H1 (cell line): ENCODE results near the gene MEFV. TPM values are rescaled to one million over a fixed set of nuclear protein-coding genes. Genes with fewer than 3 reads are reported as not detected.

Source experiments
- CTCF ChIA-PET: fragments of 300-600 bp; sonication (Branson Sonifier 250); formaldehyde crosslinking; loops from one replicate; lab custom pipeline; 2021; ENCODE audit not compliant: partially characterized antibody; lab: Charles Lee
- POLR2A ChIA-PET: fragments of 300-600 bp; sonication (Branson Sonifier 250); formaldehyde crosslinking; loops from one replicate; lab custom pipeline; 2021; ENCODE audit warnings: inconsistent platforms; ENCODE audit not compliant: partially characterized antibody; lab: Charles Lee
- DNase-seq, 2 experiments: peaks; one replicate each; pipeline versions ENCODE4 v3.0.0 to v3.0.0-alpha.2; 2010 to 2022; ENCODE audit warnings: low spot score in 2 of 2, low read depth in 1 of 2, mixed read lengths in 1 of 2
- FAIRE-seq: peaks from 2 replicates; lab custom pipeline; 2011; peaks lifted over from hg19 to GRCh38; lab: Jason Lieb, UNC
- H2AFZ ChIP-seq: 2 replicates; pipeline ENCODE4 v1.8.1; 2012; ENCODE audit warnings: low read length, inconsistent platforms
- H2AK5ac ChIP-seq: 2 replicates; pipeline ENCODE4 v1.6.1; 2013; ENCODE audit warnings: low read depth, low read length
- H2BK120ac ChIP-seq: replicated peaks from 2 replicates; pipeline ENCODE3; 2013; ENCODE audit warnings: low read depth, low read length, inconsistent platforms
- H2BK12ac ChIP-seq: 2 replicates; pipeline ENCODE4 v1.6.1; 2013; ENCODE audit warnings: low read depth, low read length
- H2BK15ac ChIP-seq: 2 replicates; pipeline ENCODE4 v1.6.1; 2013; ENCODE audit warnings: low read length
- H2BK20ac ChIP-seq: 2 replicates; pipeline ENCODE4 v1.6.1; 2013; ENCODE audit warnings: low read length
- H2BK5ac ChIP-seq: 2 replicates; pipeline ENCODE4 v1.6.1; 2013; ENCODE audit warnings: low read depth, low read length
- H3K14ac ChIP-seq: 2 replicates; pipeline ENCODE4 v1.6.1; 2013; ENCODE audit warnings: inconsistent platforms; ENCODE audit not compliant: insufficient read length
- H3K18ac ChIP-seq: 2 replicates; pipeline ENCODE4 v1.6.1; 2013; ENCODE audit warnings: low read length; ENCODE audit errors: extremely low read depth
- H3K23ac ChIP-seq: 2 replicates; pipeline ENCODE4 v1.6.1; 2013; ENCODE audit warnings: inconsistent platforms; ENCODE audit not compliant: insufficient read length
- H3K23me2 ChIP-seq: 2 replicates; pipeline ENCODE4 v1.6.1; 2013; ENCODE audit warnings: low read depth, low read length
- H3K27ac ChIP-seq: 2 replicates; pipeline ENCODE4 v1.6.1; 2011; ENCODE audit warnings: low read depth, low read length, inconsistent platforms
- H3K27me3 ChIP-seq, 4 experiments: replicated peaks in 1 of 4; 1 replicate in 1 of 4; 2 replicates in 3 of 4; pipeline versions ENCODE4 v1.6.1 to v1.8.1; 2011 to 2013; ENCODE audit warnings: low read length in 3 of 4, mild to moderate bottlenecking in 3 of 4, inconsistent platforms in 2 of 4, mixed read lengths in 2 of 4, moderate library complexity in 1 of 4; ENCODE audit not compliant: control insufficient read depth in 3 of 4, insufficient read depth in 3 of 4; ENCODE audit errors: extremely low read depth in 1 of 4
- H3K36me3 ChIP-seq, 4 experiments: 2 replicates each; pipeline versions ENCODE4 v1.6.1 to v1.8.1; 2011 to 2013; ENCODE audit warnings: mild to moderate bottlenecking in 4 of 4, low read length in 3 of 4, moderate library complexity in 2 of 4, control low read depth in 1 of 4, inconsistent platforms in 1 of 4; ENCODE audit not compliant: insufficient read depth in 4 of 4, control insufficient read depth in 2 of 4
- H3K4ac ChIP-seq: replicated peaks from 2 replicates; pipeline ENCODE3; 2013; ENCODE audit warnings: low read length, low read depth, mixed read lengths, inconsistent platforms; ENCODE audit not compliant: insufficient read length
- H3K4me1 ChIP-seq, 4 experiments: replicated peaks in 1 of 4; 1 replicate in 1 of 4; 2 replicates in 3 of 4; pipeline versions ENCODE4 v1.6.1 to v1.8.1; 2011 to 2013; ENCODE audit warnings: low read length in 3 of 4, inconsistent platforms in 2 of 4, mixed read lengths in 1 of 4; ENCODE audit not compliant: insufficient read depth in 4 of 4, control insufficient read depth in 3 of 4
- H3K4me2 ChIP-seq, 2 experiments: 2 replicates each; pipeline versions ENCODE4 v1.6.1 to v1.8.1; 2011 to 2013; ENCODE audit warnings: low read depth in 2 of 2, low read length in 2 of 2, control low read depth in 1 of 2, inconsistent platforms in 1 of 2, mild to moderate bottlenecking in 1 of 2; ENCODE audit not compliant: insufficient read depth in 1 of 2
- H3K4me3 ChIP-seq, 4 experiments: fragments of 200-600, 300-600 bp in 1 of 4; sonication (generic), shearing (Covaris generic), sonication (Bioruptor Twin) in 1 of 4; 2 replicates each; pipeline versions ENCODE4 v1.5.1 to v1.8.1; 2011 to 2016; ENCODE audit warnings: low read length in 4 of 4, low read depth in 3 of 4, control low read depth in 2 of 4, inconsistent platforms in 2 of 4, mild to moderate bottlenecking in 2 of 4, mixed read lengths in 1 of 4, moderate library complexity in 1 of 4; ENCODE audit not compliant: insufficient read depth in 2 of 4; ENCODE audit errors: extremely low read depth in 1 of 4
- H3K56ac ChIP-seq: replicated peaks from 2 replicates; pipeline ENCODE3; 2013; ENCODE audit warnings: low read depth, mild to moderate bottlenecking, mixed read lengths, low read length, inconsistent platforms; ENCODE audit not compliant: insufficient read length
- H3K79me1 ChIP-seq: 2 replicates; pipeline ENCODE4 v1.6.1; 2013; ENCODE audit warnings: low read depth, low read length, control low read depth
- H3K79me2 ChIP-seq, 2 experiments: 2 replicates each; pipeline versions ENCODE4 v1.6.1 to v1.8.1; 2012 to 2013; ENCODE audit warnings: low read length in 2 of 2, mild to moderate bottlenecking in 2 of 2, inconsistent platforms in 1 of 2; ENCODE audit not compliant: insufficient read depth in 2 of 2, control insufficient read depth in 1 of 2
- H3K9ac ChIP-seq, 4 experiments: replicated peaks in 1 of 4; 1 replicate in 1 of 4; 2 replicates in 3 of 4; pipeline versions ENCODE4 v1.6.1 to v1.8.1; 2011 to 2013; ENCODE audit warnings: low read depth in 3 of 4, low read length in 3 of 4, control low read depth in 2 of 4, mild to moderate bottlenecking in 2 of 4, moderate library complexity in 2 of 4, inconsistent platforms in 1 of 4; ENCODE audit errors: extremely low read depth in 1 of 4
- H3K9me3 ChIP-seq, 2 experiments: 2 replicates each; pipeline versions ENCODE4 v1.6.1 to v1.8.1; 2012 to 2013; ENCODE audit warnings: mild to moderate bottlenecking in 2 of 2, moderate library complexity in 2 of 2, control low read depth in 1 of 2, inconsistent platforms in 1 of 2, low read depth in 1 of 2, low read length in 1 of 2, mixed read lengths in 1 of 2; ENCODE audit not compliant: insufficient read depth in 2 of 2
- H4K20me1 ChIP-seq, 2 experiments: replicated peaks in 1 of 2; 2 replicates each; pipeline versions ENCODE3 to v1.8.1; 2011 to 2013; ENCODE audit warnings: inconsistent platforms in 2 of 2, low read length in 2 of 2, mild to moderate bottlenecking in 1 of 2; ENCODE audit not compliant: insufficient read depth in 2 of 2, control insufficient read depth in 1 of 2
- H4K5ac ChIP-seq: 2 replicates; pipeline ENCODE4 v1.6.1; 2013; ENCODE audit warnings: low read length, low read depth, mixed read lengths, inconsistent platforms; ENCODE audit not compliant: insufficient read length
- H4K8ac ChIP-seq: 2 replicates; pipeline ENCODE4 v1.8.0; 2013; ENCODE audit warnings: mild to moderate bottlenecking, moderate library complexity, low read length, inconsistent platforms; ENCODE audit not compliant: insufficient read depth; ENCODE audit errors: extremely low read depth
- H4K91ac ChIP-seq: replicated peaks from 2 replicates; pipeline ENCODE3; 2013; ENCODE audit warnings: low read length, mixed read lengths, inconsistent platforms; ENCODE audit not compliant: insufficient read length
- HDAC6 ChIP-seq: IDR thresholded peaks from one replicate; pipeline ENCODE4 v1.7.1; 2012; ENCODE audit warnings: low read depth, mild to moderate bottlenecking, inconsistent platforms, low read length, moderate library complexity
- POU5F1 ChIP-seq: IDR thresholded peaks from 2 replicates; pipeline ENCODE4 v1.6.1; 2011; ENCODE audit warnings: low read depth, mild to moderate bottlenecking, low read length, moderate library complexity
- SRF ChIP-seq: IDR thresholded peaks from 2 replicates; pipeline ENCODE4 v1.6.1; 2011; ENCODE audit warnings: mild to moderate bottlenecking, low read depth, low read length, moderate library complexity
- SUZ12 ChIP-seq: fragments of 200-600 bp; sonication (generic); IDR thresholded peaks from 2 replicates; pipeline ENCODE4 v1.6.1; 2012; ENCODE audit warnings: mild to moderate bottlenecking, inconsistent platforms, low read length, moderate library complexity, mixed read lengths
- TAF1 ChIP-seq: IDR thresholded peaks from 2 replicates; pipeline ENCODE4 v1.6.1; 2011; ENCODE audit warnings: mild to moderate bottlenecking, low read depth, low read length
- TEAD4 ChIP-seq: IDR thresholded peaks from 2 replicates; pipeline ENCODE4 v1.6.1; 2012; ENCODE audit warnings: low read depth, low read length, inconsistent platforms, mixed read lengths
- WGBS, 2 experiments: shearing (Covaris generic) in 1 of 2; methylation state at CpG; one replicate each; pipeline versions ENCODE4 v1.1.6 to v1.1.7; 2013 to 2015; ENCODE audit warnings: low lambda C conversion rate in 2 of 2, mixed read lengths in 2 of 2, inconsistent platforms in 1 of 2, low coverage in 1 of 2, missing lambda C conversion rate in 1 of 2; ENCODE audit not compliant: insufficient replicate concordance in 2 of 2, insufficient coverage in 1 of 2, insufficient read length in 1 of 2; ENCODE audit errors: extremely low coverage in 1 of 2, missing lambda C conversion rate in 1 of 2; 5-methylcytosine and 5-hydroxymethylcytosine counted together
- polyA plus RNA-seq, 7 experiments: library from polyadenylated mRNA; depleted of rRNA in 3 of 7; stranded (reverse) in 5 of 7; unstranded in 2 of 7; fragments of >200 nt in 5 of 7; fragments of 200-250 nt in 2 of 7; gene quantifications; 1 replicate in 5 of 7; 2 replicates in 1 of 7; 4 replicates in 1 of 7; pipeline versions ENCODE4 v1.2.1 to v1.2.3, GENCODE V29; 2011 to 2013; ENCODE audit warnings: missing spikeins in 2 of 7, mixed read lengths in 2 of 7
- total RNA-seq: library from RNA; stranded (reverse); fragmentation: NEBNext Ultra II Directional; extraction: Animal tissue kit (Norgen Biotek cat#: 25700); gene quantifications from 2 replicates; pipeline ENCODE4 v1.2.1, GENCODE V29; 2021

Gene MEFV
- total and polyA plus RNA-seq, 2 of the 8 experiments (the other 6 are each of a cell fraction or from before 2014, with no cell fraction given): 0.03 TPM; not detected in 1

- H4K91ac ChIP-seq: no peak overlapping the region
- no peak overlapping the region for H3K27ac ChIP-seq
- no peak overlapping the region for H2BK15ac ChIP-seq
- H3K18ac ChIP-seq: no peak overlapping the region
- no peaks in the 10 kb centered on the region for H3K23me2 ChIP-seq
- no peak overlapping the region for H3K4ac ChIP-seq
- H2AFZ ChIP-seq: no peak overlapping the region
- no peak overlapping the region for H4K8ac ChIP-seq
- no peak overlapping the region for H2BK20ac ChIP-seq
- no peak overlapping the region for H4K5ac ChIP-seq
- no peak overlapping the region for H3K14ac ChIP-seq
- H2AK5ac ChIP-seq: no peak overlapping the region
- H2BK12ac ChIP-seq: no peak overlapping the region
- H3K79me1 ChIP-seq: no peaks in the 10 kb centered on the region
- DNase-seq (no peak), FAIRE-seq (no peak)
- no peak for TF ChIP-seq SRF
- TF ChIP-seq POU5F1: no peak
- TF ChIP-seq TEAD4: no peak
- TF ChIP-seq SUZ12: no peak
- TF ChIP-seq HDAC6: no peak
- TF ChIP-seq TAF1: no peak
- H2BK5ac ChIP-seq: no peak overlapping the region
- H3K9ac ChIP-seq: no peak overlapping the region
- no peak overlapping the region for H3K4me2 ChIP-seq
- H3K79me2 ChIP-seq: no peaks in the 10 kb centered on the region
- H3K23ac ChIP-seq: no peak overlapping the region
- H3K4me1 ChIP-seq: no peaks in the 10 kb centered on the region
- no peak overlapping the region for H3K4me3 ChIP-seq
- no peaks in the 10 kb centered on the region for H3K36me3 ChIP-seq
- H3K9me3 ChIP-seq: peaks cover 36 to 53% of the 10 kb centered on the region in 2 experiments
- H3K27me3 ChIP-seq: no peaks in the 10 kb centered on the region
- H3K56ac ChIP-seq: no peak overlapping the region
- ChIA-PET POLR2A (no interaction called here), CTCF (interaction anchor here (0.6 kb wide), 1 partner anchor 229 kb away, joined by 4 read pairs; no protein-coding TSS in a partner anchor)
- H2BK120ac ChIP-seq: no peak overlapping the region
- WGBS, 2 experiments: 81% methylated on average over 11 of the region's 11 CpGs; no CpG with 5 or more reads in 1 of the 2 experiments
- H4K20me1 ChIP-seq: no peaks in the 10 kb centered on the region
Observed at GRCh38 chr16:3215601-3216262, 40.7 kb downstream of the MEFV start.
